IPS DF 6.9 (cell line): ENCODE data around the gene RNF214.

Source experiments
- DNase-seq: peaks from one replicate; pipeline ENCODE4 v3.0.0-alpha.2; 2013; ENCODE audit warnings: low read depth, low spot score
- H3K27ac ChIP-seq: one replicate; pipeline ENCODE4 v1.5.1; 2013; ENCODE audit warnings: low read length, control low read depth
- H3K27me3 ChIP-seq: 2 replicates; pipeline ENCODE4 v1.6.1; 2013; ENCODE audit warnings: mild to moderate bottlenecking, low read length; ENCODE audit not compliant: control insufficient read depth, insufficient read depth
- H3K36me3 ChIP-seq: 2 replicates; pipeline ENCODE4 v1.6.1; 2013; ENCODE audit warnings: low read length; ENCODE audit not compliant: control insufficient read depth, insufficient read depth
- H3K4me1 ChIP-seq: 2 replicates; pipeline ENCODE4 v1.6.1; 2013; ENCODE audit warnings: low read length; ENCODE audit not compliant: control insufficient read depth, insufficient read depth
- H3K4me3 ChIP-seq: 2 replicates; pipeline ENCODE4 v1.5.1; 2013; ENCODE audit warnings: mild to moderate bottlenecking, low read length
- H3K9me3 ChIP-seq: 2 replicates; pipeline ENCODE4 v1.6.1; 2013; ENCODE audit warnings: low read length, inconsistent platforms; ENCODE audit not compliant: control insufficient read depth, insufficient read depth
- WGBS: extraction: QIAGEN DNeasy Blood & Tissue Kit; methylation state at CpG from one replicate; pipeline ENCODE4 v1.1.7; 2013; ENCODE audit warnings: mixed read lengths, missing lambda C conversion rate; ENCODE audit not compliant: insufficient read length, insufficient coverage; 5-methylcytosine and 5-hydroxymethylcytosine counted together

RNF214 gene

GRCh38 chr11:117223741-117224689 lies 8.5 kb upstream of the RNF214 start:
- Histone ChIP-seq H3K4me3 (no peak overlapping the region), H3K27me3 (no peaks in the 10 kb centered on the region), H3K27ac (no peak overlapping the region), H3K36me3 (peaks cover 13% of the 10 kb centered on the region), H3K4me1 (no peaks in the 10 kb centered on the region), H3K9me3 (no peaks in the 10 kb centered on the region)
- no peak for DNase-seq
- no CpG with 5 or more reads among the region's 17 CpGs for whole genome bisulfite sequencing

- H3K27me3 ChIP-seq, result no peaks in the 10 kb centered on the region
- no peak overlapping the region for H3K27ac ChIP-seq
- H3K4me3 ChIP-seq, result no peak overlapping the region
- H3K36me3 ChIP-seq, result peaks cover 8% of the 10 kb centered on the region
- no peak for DNase-seq
- H3K9me3 ChIP-seq, result no peaks in the 10 kb centered on the region
- H3K4me1 ChIP-seq, result no peaks in the 10 kb centered on the region
- WGBS, result no CpG with 5 or more reads among the region's 9 CpGs
Observed at GRCh38 chr11:117225553-117226170, 6.8 kb upstream of the RNF214 start.

- DNase-seq, result peak; percentile 50
- Histone ChIP-seq H3K36me3 (peaks cover 7% of the 10 kb centered on the region), H3K27ac (no peak overlapping the region)
Observed at GRCh38 chr11:117226388-117227385, 5.8 kb upstream of the RNF214 start.

GRCh38 chr11:117228091-117228490 lies 4.4 kb upstream of the RNF214 start:
- Histone ChIP-seq H3K4me3 (no peak overlapping the region), H3K36me3 (peaks cover 7% of the 10 kb centered on the region), H3K4me1 (no peaks in the 10 kb centered on the region), H3K27ac (no peak overlapping the region), H3K27me3 (no peaks in the 10 kb centered on the region), H3K9me3 (no peaks in the 10 kb centered on the region)
- no peak for DNase-seq
- no CpG with 5 or more reads among the region's 11 CpGs for WGBS

More at GRCh38 chr11:117226388-117227385, 5.8 kb upstream of the RNF214 start:
- whole genome bisulfite sequencing, result no CpG with 5 or more reads among the region's 19 CpGs
- Histone ChIP-seq H3K4me1 (no peaks in the 10 kb centered on the region), H3K27me3 (no peaks in the 10 kb centered on the region), H3K9me3 (no peaks in the 10 kb centered on the region), H3K4me3 (no peak overlapping the region)

GRCh38 chr11:117229411-117229810 lies 3.1 kb upstream of the RNF214 start:
- WGBS, result no CpG with 5 or more reads among the region's 12 CpGs
- Histone ChIP-seq H3K27me3 (no peaks in the 10 kb centered on the region), H3K4me3 (no peak overlapping the region), H3K4me1 (no peaks in the 10 kb centered on the region), H3K36me3 (peaks cover 7% of the 10 kb centered on the region), H3K9me3 (no peaks in the 10 kb centered on the region), H3K27ac (no peak overlapping the region)
- DNase-seq, result no peak

- Histone ChIP-seq H3K4me1 (no peaks in the 10 kb centered on the region), H3K27me3 (no peaks in the 10 kb centered on the region), H3K9me3 (no peaks in the 10 kb centered on the region), H3K4me3 (no peak overlapping the region), H3K27ac (no peak overlapping the region), H3K36me3 (peaks cover 7% of the 10 kb centered on the region)
- DNase-seq, result no peak
- no CpG with 5 or more reads among the region's 5 CpGs for WGBS
Observed at GRCh38 chr11:117229931-117230285, 2.6 kb upstream of the RNF214 start.

GRCh38 chr11:117230286-117230961 lies 2.0 kb upstream of the RNF214 start:
- Histone ChIP-seq H3K9me3 (no peaks in the 10 kb centered on the region), H3K4me3 (no peak overlapping the region), H3K27ac (no peak overlapping the region), H3K4me1 (no peaks in the 10 kb centered on the region), H3K36me3 (peaks cover 7% of the 10 kb centered on the region), H3K27me3 (no peaks in the 10 kb centered on the region)
- no CpG with 5 or more reads among the region's 12 CpGs for WGBS
- DNase-seq, result no peak

- peaks cover 7% of the 10 kb centered on the region for H3K36me3 ChIP-seq
- 100% methylated on average over 1 of the region's 14 CpGs for WGBS
- no peaks in the 10 kb centered on the region for H3K4me1 ChIP-seq
- peak overlapping the region; percentile 86 for H3K4me3 ChIP-seq
- no peaks in the 10 kb centered on the region for H3K9me3 ChIP-seq
- no peaks in the 10 kb centered on the region for H3K27me3 ChIP-seq
- no peak overlapping the region for H3K27ac ChIP-seq
- DNase-seq, result no peak
Observed at GRCh38 chr11:117230999-117231841, 1.3 kb upstream of the RNF214 start.

GRCh38 chr11:117231842-117232091 lies 704 bp upstream of the RNF214 start, which contains the start of gene PCSK7:
TSS of gene PCSK7 (minus strand) at chr11:117232073. CDS start at chr11:117229844, 2,229 bp downstream.
- Histone ChIP-seq H3K4me3 (peak within 1 kb of the TSS; percentile 86), H3K9me3 (no peaks in the 10 kb centered on the region), H3K27ac (no peak within 1 kb of the TSS), H3K36me3 (peaks cover 7% of the 10 kb centered on the region), H3K27me3 (no peaks in the 10 kb centered on the region), H3K4me1 (no peaks in the 10 kb centered on the region)
- WGBS, result no CpG with 5 or more reads among the region's 13 CpGs
- DNase-seq, result no peak
